ENCODE results near the gene CALHM2. TPM values are rescaled to one million over a fixed set of nuclear protein-coding genes. Genes with fewer than 3 reads are reported as not detected.
A peak's percentile ranks its signal among the peaks of the same experiment; 100 is the strongest.

CALHM2 gene
- total RNA-seq, 1 donor = 54.6 TPM

DNA sequence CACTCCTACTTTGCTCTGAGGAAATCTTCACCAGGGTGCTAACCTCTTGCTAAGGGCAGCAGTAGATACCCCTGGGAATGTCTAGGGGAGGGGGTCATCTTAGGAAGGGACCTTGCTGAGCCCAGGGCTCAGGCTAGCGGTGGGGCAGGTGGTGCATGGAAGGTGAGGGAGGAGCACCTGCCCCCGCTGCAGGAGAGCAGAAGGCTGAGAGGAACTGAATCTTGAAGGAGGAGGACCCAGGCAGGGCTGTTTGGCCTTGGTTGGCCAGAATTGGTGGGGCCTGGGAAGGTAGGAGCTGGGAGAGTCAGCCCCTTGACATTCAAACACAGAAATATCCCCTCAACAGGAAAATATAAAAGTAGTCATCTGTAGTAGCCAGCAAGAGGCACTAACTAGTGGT, 19.8 kb upstream of the CALHM2 start:
- peak; percentile 1 for DNase-seq (ENCODE audit: insufficient read length, low spot score, missing footprints)
- Histone ChIP-seq H3K79me2 (ENCODE audit: insufficient read depth, low read length) (no peaks in the 10 kb centered on the region), H2AFZ (ENCODE audit: low read length) (no peak overlapping the region), H3K27ac (ENCODE audit: low read depth, low read length) (no peak overlapping the region), H3K27me3 (ENCODE audit: insufficient read depth, low read length) (no peaks in the 10 kb centered on the region), H4K20me1 (ENCODE audit: insufficient read depth, low read length) (no peaks in the 10 kb centered on the region), H3K4me2 (ENCODE audit: insufficient read depth, low read length) (no peak overlapping the region), H3K9me3 (ENCODE audit: low read depth, low read length) (no peaks in the 10 kb centered on the region), H3K4me1 (ENCODE audit: insufficient read depth, low read length) (no peaks in the 10 kb centered on the region), H3K36me3 (ENCODE audit: insufficient read depth, low read length) (no peaks in the 10 kb centered on the region), H3K4me3 (ENCODE audit: insufficient read depth, low read length) (no peak overlapping the region)
- TF ChIP-seq, protein P1, sequence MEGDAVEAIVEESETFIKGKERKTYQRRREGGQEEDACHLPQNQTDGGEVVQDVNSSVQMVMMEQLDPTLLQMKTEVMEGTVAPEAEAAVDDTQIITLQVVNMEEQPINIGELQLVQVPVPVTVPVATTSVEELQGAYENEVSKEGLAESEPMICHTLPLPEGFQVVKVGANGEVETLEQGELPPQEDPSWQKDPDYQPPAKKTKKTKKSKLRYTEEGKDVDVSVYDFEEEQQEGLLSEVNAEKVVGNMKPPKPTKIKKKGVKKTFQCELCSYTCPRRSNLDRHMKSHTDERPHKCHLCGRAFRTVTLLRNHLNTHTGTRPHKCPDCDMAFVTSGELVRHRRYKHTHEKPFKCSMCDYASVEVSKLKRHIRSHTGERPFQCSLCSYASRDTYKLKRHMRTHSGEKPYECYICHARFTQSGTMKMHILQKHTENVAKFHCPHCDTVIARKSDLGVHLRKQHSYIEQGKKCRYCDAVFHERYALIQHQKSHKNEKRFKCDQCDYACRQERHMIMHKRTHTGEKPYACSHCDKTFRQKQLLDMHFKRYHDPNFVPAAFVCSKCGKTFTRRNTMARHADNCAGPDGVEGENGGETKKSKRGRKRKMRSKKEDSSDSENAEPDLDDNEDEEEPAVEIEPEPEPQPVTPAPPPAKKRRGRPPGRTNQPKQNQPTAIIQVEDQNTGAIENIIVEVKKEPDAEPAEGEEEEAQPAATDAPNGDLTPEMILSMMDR (IDR thresholded peaks at IDR 0.05; ENCODE audit: extremely low read depth, low read depth, low read length) = no peak

DNA sequence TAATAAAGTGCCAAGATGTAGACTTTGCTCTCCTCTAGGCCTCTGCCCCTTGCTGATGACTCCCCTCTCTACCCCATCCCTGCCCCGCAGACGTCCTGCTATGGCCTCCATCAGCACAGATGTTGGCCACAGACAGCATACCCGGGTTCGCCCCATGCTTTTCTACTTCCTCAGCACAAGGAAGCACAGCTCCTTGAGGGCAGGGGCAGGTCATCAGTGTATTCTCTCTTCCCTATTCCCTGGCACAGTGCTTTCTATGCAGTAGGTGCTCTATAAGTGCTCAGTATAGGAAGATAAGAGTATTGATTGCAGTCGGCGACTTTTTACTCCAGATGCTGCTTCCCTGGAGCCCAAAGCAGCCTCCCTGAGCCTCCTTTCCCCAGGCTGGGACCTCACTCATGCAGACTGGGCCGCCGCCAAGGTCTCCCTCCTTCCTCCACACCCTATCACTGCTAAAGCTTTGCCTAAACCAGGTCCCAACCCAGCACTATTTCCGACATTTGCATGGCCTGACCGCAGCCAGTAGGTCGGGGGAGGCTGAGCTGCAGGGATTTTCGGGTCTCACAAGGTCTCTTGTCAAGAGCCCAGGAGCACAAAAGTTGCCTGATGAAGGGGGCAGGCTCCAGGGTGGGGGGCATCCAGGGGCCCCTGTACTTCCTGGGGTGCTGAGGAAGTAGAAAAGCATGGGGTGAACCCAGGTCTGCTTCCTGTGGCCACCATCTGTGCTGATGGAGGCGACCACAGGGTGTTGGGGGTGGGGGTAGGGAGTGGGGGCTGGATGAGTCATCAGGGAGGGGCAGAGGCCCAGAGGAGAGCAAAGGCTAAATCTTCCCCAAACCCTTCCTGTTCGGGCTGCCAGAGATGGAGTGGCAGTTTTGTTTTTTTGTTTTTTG, 18.8 kb upstream of the CALHM2 start:
- peak; percentile 45 for DNase-seq (ENCODE audit: insufficient read length, low spot score, missing footprints)
- TF ChIP-seq, protein P1 (IDR thresholded peaks at IDR 0.05; ENCODE audit: extremely low read depth, low read depth, low read length) = no peak
- Histone ChIP-seq H3K4me2 (ENCODE audit: insufficient read depth, low read length) (no peak overlapping the region), H3K36me3 (ENCODE audit: insufficient read depth, low read length) (no peaks in the 10 kb centered on the region), H3K9me3 (ENCODE audit: low read depth, low read length) (no peaks in the 10 kb centered on the region), H2AFZ (ENCODE audit: low read length) (peak overlapping the region; percentile 20), H3K27me3 (ENCODE audit: insufficient read depth, low read length) (no peaks in the 10 kb centered on the region), H3K4me1 (ENCODE audit: insufficient read depth, low read length) (no peaks in the 10 kb centered on the region), H3K4me3 (ENCODE audit: insufficient read depth, low read length) (no peak overlapping the region), H3K79me2 (ENCODE audit: insufficient read depth, low read length) (no peaks in the 10 kb centered on the region), H3K27ac (ENCODE audit: low read depth, low read length) (no peak overlapping the region), H4K20me1 (ENCODE audit: insufficient read depth, low read length) (no peaks in the 10 kb centered on the region)

DNA sequence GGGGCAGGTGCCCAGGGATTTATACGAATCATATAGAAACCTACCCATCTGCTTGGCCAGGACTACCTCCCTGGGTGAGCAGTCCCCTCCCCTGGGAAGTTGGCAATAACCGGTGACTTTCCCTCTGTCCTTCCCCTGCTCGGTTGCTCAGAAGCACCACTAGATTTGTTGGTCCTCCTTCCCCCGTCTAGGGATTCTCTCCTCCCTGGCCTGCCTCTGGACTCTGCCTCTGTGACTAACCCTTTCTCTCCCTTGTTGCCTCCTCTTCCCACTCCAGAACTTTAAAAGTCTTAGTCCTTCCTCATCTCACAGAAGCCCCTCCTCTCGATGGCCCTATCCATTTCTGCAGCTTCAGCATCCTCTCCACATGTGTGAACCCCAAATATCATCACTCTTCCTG, 17.0 kb upstream of the CALHM2 start:
- Histone ChIP-seq H3K4me3 (ENCODE audit: insufficient read depth, low read length) (no peak overlapping the region), H3K9me3 (ENCODE audit: low read depth, low read length) (no peaks in the 10 kb centered on the region), H3K27ac (ENCODE audit: low read depth, low read length) (no peak overlapping the region), H2AFZ (ENCODE audit: low read length) (no peak overlapping the region), H3K4me1 (ENCODE audit: insufficient read depth, low read length) (no peaks in the 10 kb centered on the region), H3K27me3 (ENCODE audit: insufficient read depth, low read length) (no peaks in the 10 kb centered on the region), H3K4me2 (ENCODE audit: insufficient read depth, low read length) (no peak overlapping the region), H3K36me3 (ENCODE audit: insufficient read depth, low read length) (no peaks in the 10 kb centered on the region), H3K79me2 (ENCODE audit: insufficient read depth, low read length) (no peaks in the 10 kb centered on the region), H4K20me1 (ENCODE audit: insufficient read depth, low read length) (no peaks in the 10 kb centered on the region)
- peak; percentile 43 for DNase-seq (ENCODE audit: insufficient read length, low spot score, missing footprints)
- TF ChIP-seq, protein P1 (IDR thresholded peaks at IDR 0.05; ENCODE audit: extremely low read depth, low read depth, low read length) = no peak

DNA sequence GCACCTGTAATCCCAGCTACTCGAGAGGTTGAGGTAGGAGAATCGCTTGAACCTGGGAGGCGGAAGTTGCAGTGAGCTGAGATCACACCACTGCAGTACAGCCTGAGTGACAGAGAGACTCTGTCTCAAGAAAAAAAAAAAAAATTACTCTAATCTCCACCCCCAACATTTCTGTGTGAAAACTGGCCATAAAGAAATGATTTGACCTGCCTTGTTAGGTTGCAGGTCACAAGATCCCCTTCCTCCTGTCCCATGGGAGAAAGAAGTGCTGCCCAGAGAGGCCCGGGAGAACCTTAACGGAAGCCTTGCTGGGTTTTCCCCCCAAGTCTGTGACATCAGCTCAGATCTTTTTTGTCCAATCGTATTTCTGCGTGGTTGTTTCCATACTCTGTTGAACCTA, 15.2 kb upstream of the CALHM2 start:
- Histone ChIP-seq H3K4me2 (ENCODE audit: insufficient read depth, low read length) (no peak overlapping the region), H3K79me2 (ENCODE audit: insufficient read depth, low read length) (no peaks in the 10 kb centered on the region), H3K27ac (ENCODE audit: low read depth, low read length) (no peak overlapping the region), H2AFZ (ENCODE audit: low read length) (no peak overlapping the region), H3K27me3 (ENCODE audit: insufficient read depth, low read length) (no peaks in the 10 kb centered on the region), H3K4me3 (ENCODE audit: insufficient read depth, low read length) (no peak overlapping the region), H4K20me1 (ENCODE audit: insufficient read depth, low read length) (no peaks in the 10 kb centered on the region), H3K4me1 (ENCODE audit: insufficient read depth, low read length) (no peaks in the 10 kb centered on the region), H3K36me3 (ENCODE audit: insufficient read depth, low read length) (no peaks in the 10 kb centered on the region), H3K9me3 (ENCODE audit: low read depth, low read length) (no peaks in the 10 kb centered on the region)
- peak; percentile 23 for DNase-seq (ENCODE audit: insufficient read length, low spot score, missing footprints)
- TF ChIP-seq, protein P1 (IDR thresholded peaks at IDR 0.05; ENCODE audit: extremely low read depth, low read depth, low read length) = no peak

Measured in osteoblast (primary cell).